HG02759 (cell line): ENCODE measurements around the gene BTBD16.

ENCODE experiments used
- ATAC-seq: cut with Tn5 transposase; IDR thresholded peaks from one replicate; pipeline ENCODE4 v1.9.1; 2021; ENCODE audit warnings: mild to moderate bottlenecking, moderate library complexity; ENCODE audit not compliant: unreplicated experiment

Gene BTBD16

GRCh38 chr10:122363311-122363710 is 92.2 kb downstream of the BTBD16 start:
- no peak for ATAC-seq

- ATAC-seq = no peak
Measured at GRCh38 chr10:122363722-122364463, 92.8 kb downstream of the BTBD16 start.

- ATAC-seq = no peak
Measured at GRCh38 chr10:122368502-122369254, 97.6 kb downstream of the BTBD16 start.

- no peak for ATAC-seq
Measured at GRCh38 chr10:122373108-122373507, 102.0 kb downstream of the BTBD16 start.

GRCh38 chr10:122373721-122374120 is 102.6 kb downstream of the BTBD16 start:
- no peak for ATAC-seq

GRCh38 chr10:122374237-122374858 is 103.3 kb downstream of the BTBD16 start, which contains the start of gene PLEKHA1:
Gene PLEKHA1 (plus strand): TSS chr10:122374708. CDS start chr10:122393201, 18,493 bp downstream.
- ATAC-seq = peak; percentile 91

- ATAC-seq = peak; percentile 55
Measured at GRCh38 chr10:122374859-122375678, 104.0 kb downstream of the BTBD16 start.

GRCh38 chr10:122375679-122376160 is 104.6 kb downstream of the BTBD16 start:
- ATAC-seq = no peak

- no peak for ATAC-seq
Measured at GRCh38 chr10:122376364-122376961, 105.4 kb downstream of the BTBD16 start.

GRCh38 chr10:122379041-122379440 is 107.9 kb downstream of the BTBD16 start:
- ATAC-seq = no peak

- ATAC-seq = no peak
Measured at GRCh38 chr10:122379537-122379936, 108.4 kb downstream of the BTBD16 start.

GRCh38 chr10:122380703-122381102 is 109.6 kb downstream of the BTBD16 start:
- no peak for ATAC-seq

- ATAC-seq = no peak
Measured at GRCh38 chr10:122381680-122382079, 110.6 kb downstream of the BTBD16 start.

- ATAC-seq = no peak
Measured at GRCh38 chr10:122386514-122386913, 115.4 kb downstream of the BTBD16 start.

GRCh38 chr10:122387572-122387971 is 116.5 kb downstream of the BTBD16 start:
- ATAC-seq = no peak
